ENCODE results near the gene MAPK8.

The MAPK8 gene

DNA sequence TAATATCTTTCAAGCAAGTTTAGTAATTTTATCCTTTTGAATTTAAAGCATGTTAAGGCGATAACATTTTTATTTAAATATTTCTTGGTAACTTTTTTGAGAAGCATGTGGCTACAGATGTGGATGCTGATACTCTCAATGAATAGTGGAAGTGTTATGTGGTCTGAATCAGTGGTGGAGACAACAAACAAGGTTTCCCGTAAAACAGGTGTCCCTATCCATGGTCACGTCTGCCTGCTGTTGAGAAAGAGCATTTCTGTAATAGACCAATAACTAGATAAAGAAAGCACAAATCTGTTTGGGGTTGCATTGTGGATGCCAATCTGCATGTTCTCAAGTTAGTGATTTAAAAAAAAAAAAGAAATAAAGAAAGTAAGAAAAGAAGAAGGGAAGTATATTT lies 13.9 kb upstream of the MAPK8 start:
- DNase-seq (ENCODE audit: low read depth) = no peak

DNA sequence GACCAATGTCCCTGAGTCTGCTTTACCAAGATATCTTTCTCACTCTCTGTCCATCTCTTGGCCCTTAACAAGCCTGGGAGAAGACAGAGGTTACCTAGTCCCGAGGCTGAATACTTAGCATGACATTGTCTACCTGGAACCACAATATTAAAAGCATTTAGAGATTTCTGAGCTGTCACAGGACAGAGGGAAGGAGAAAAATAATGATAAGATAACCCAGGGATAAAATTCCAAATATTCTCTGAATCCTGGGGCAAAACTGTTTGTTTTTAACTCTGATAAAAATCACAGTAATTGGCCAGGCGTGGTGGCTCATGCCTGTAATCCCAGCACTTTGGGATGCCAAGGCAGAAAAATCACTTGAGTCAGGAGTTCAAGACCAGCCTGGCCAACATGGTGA lies 12.0 kb upstream of the MAPK8 start:
- DNase-seq (ENCODE audit: low read depth) = no peak

DNA sequence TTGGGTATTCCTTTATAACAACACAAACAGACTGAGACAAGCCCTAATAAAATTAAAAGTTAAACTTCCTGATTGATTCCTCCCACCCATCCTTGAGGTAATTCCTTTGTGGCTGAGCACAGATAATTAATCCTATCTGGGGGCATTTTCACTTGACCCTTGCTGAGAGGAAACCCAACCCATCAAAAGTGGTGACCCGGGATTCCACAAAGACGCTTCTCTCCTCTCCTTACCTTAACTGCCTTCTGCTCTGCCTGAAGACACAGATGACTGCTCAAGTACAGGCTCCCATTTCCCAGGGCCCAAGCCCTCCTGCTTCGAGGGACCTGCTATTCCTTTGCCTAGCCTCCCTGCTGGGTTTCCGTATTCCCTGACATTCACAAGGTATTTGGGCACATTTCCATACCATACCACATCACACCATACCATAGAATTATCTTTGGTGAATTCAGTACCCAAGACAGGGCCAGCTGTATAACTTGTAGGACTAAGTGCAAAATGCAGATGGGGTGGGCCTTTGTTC lies 9.8 kb upstream of the MAPK8 start:
- no peak for DNase-seq (ENCODE audit: low read depth)

DNA sequence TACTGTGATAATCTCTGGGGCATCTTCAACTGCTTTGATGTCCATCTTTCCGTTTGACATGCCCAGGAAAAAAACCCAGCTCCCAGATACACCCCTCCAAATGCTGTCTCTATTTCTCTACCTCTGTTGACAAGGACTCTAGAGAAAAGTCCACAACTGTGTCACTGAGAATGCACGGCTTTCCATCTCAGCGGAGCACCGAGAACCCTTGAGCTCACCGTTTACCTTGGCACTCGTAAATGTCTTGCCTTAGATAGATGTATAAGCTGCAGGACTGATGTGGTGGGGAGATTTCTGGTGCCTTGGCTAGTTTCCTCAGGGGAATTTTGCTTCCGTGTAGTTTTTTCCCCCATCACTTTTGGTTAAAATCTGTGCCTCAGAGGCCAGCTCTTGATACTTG lies 7.4 kb upstream of the MAPK8 start:
- DNase-seq (ENCODE audit: low read depth) = no peak

DNA sequence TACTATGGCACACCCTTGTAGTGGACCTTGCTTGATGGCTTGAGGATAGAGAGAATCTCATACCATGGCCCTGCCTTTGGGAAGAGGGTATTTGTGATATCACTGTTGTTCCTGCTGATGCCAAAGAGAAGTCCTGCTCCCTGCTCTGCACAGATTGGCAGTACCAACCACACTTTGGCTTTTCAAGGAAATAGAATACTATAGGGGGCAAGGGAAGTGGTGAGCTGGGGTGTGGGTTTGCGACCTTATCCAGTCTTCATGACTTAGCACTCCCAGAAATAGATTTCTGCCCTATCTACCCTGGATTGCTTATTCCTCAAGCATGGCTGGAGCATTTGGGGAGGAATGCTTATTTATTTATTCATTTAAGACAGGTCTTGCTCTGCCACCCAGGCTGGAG lies 6.8 kb upstream of the MAPK8 start:
- DNase-seq (ENCODE audit: low read depth) = no peak

DNA sequence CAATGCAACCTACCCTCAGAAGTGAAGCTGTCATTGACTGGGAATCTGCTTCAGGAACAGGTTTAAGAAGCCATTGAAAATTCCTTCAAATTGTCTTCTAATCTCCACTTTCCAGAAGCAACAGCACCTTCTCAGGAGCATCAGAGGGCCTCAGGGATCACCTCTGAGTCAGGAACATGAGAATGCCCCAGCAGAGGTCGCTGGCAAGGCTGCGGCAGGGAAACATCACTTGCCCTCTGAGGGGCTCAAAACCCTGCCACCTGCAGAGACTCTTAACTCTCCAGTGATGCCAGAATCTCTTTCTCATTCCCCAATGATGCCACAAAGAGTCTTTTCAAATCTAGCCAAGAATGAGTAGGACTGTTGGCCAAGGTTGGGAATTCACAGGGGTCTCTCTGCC lies 5.9 kb upstream of the MAPK8 start:
- no peak for DNase-seq (ENCODE audit: low read depth)

DNA sequence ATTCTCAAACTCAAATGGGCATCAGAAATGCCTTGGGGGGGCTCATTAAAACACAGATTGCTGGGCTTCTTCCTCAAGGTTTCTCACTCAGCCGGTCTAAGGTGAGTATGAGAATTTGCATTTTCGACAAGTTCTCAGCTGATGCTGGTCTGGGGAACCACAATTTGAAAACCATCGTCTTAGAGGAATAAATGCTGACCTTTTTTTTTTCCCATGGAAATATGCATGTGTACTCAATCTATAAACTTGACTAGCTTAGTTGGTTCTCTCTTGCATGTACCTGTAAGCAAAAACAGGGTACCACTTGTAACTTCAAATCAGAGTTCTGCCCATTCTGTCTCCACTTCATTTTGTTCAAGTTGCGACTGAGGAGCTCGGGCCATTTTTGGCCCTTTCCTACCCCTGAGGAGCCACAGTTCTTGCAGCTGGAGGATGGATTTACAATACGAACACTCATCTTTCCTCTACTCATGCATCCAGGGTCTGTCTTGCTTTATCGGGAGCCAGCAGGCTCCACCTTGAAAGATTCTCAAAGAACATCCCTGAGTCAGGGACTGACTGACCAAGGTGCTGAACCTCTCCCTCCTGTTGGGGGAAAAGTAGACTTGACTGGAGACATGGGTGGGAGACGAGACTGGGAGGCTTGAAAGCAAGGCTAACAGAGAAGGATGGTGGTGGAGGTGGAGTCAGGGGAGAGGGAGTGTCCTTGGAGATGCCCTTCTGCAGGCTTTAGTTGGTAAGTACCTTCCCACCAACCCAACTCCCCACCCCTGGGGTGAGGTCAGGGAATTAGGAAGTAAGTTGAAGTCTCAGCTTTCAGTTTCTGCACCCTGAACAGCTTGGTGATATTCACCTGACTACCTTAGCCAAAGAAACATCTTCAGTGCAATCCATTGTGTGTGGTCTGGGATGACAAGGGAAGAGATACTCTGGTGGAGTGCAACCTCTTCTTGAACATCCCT lies 3.7 kb upstream of the MAPK8 start:
- no peak for DNase-seq (ENCODE audit: low read depth)

DNA sequence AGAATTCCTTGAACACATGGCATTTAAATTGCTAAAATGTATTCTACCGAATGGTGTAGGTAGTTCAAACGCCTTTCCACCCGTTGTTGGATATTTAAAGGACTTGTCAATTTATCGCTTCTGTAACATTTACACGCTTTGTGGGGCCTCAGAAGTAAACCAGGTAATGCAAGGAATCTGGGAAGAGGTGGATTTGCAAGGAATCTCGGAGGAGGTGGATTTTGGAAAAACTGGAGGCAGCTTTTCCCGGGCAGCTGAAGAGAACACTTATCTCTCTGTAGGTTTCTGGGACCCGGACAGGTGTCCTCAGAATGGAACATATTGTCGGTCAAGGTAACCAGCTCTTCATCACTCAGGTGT lies 592 bp upstream of the MAPK8 start:
- no peak for DNase-seq (ENCODE audit: low read depth)

DNA sequence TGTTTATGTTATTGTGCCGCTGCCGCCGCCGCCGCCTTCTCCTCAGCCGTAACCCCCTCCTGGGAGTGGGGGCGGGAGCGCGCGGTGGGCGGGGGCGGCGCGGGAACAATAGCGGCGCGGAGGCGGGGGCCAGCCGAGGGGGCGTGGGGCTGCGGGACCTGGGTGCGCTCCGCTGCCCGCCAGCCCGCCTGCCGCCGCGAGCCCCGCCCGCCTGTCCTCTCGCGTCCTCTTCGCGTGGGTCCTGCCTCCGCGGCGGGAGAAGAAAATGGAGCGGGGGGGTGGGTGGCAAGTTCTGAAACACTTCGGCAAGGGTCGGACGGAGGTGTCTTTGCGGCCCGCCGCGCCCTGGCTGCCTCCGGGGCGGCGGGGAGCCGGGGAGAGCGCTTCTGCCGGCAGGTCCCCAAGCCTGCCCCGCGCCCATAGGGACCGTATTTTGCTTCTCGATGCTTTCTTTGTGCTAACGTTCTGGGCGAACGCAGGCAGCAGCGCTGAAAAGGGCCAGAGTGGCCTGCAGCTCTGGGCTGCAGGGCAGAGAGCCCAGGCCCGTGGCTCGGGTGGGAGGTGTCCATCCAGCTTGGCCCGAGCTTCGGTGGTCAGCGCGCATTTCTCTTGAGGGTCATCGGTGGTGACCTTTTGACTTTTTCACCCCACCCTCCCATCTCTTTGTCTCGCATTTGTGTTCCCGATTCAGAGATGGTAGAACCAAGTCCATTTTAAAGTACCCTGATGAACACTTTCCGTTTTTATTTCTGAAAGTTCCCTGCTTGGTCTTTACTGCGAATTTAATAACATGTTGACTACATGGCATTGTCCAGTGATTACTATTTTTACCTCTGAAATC lies 613 bp downstream of the MAPK8 start:
- peak; percentile 57 for DNase-seq (ENCODE audit: low read depth)

DNA sequence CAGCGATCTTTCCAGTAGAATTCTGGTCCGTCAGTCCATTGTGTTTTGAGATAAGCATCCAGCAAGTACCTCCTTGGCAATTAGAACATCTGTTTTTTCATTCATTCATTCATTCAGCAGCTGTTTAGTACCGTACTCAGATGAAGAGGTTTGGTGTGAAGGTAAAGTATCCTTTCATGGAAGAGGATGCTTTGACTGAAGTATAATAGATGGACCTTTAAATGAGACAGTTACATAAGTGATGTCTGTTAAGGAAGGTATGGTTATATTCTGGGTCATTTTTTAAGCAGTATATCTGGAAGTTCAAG lies 1.2 kb downstream of the MAPK8 start:
- DNase-seq (ENCODE audit: low read depth) = no peak

DNA sequence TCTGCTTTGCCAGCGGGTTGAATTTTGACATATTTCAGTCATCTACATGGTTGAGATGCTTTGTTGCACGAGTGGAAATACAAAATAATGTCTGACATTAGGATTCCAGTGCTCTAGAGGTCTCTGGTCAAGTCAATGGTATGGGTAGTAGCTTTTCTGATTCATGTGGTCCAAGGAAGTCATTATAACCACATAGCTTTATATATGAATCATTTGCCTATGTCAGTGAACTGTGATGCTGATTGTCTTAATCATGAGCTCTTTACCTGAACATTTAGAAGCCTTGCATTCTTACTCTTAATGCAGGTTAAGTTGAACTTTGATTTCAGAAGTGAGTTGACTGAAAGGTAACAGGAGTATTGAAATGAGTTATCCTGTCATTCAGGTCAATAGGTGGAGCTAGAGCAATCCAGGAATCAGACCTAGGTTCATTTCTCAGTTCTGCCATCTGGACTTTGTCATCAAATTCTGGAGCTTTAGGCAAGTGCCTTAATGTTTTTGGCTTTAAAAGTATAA lies 3.3 kb downstream of the MAPK8 start:
- DNase-seq (ENCODE audit: low read depth) = no peak

DNA sequence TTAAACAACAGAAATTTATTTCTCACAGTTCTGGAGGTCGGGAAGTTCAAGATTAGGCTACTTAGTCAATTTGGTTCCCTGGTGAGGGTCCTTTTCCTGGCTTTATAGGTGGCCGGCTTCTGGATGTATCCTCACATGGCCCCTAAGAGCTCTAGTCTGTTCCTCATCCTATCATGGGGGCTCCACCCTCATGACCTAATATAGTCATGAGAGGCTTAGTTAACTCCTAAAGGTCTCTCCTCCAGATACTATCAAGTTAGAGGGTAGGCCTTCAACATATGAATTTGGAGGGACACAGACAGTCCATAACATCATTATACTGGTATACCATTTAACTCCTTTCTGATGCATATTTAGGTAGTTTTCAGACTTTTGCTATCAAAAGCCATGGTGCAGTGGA lies 7.6 kb downstream of the MAPK8 start:
- no peak for DNase-seq (ENCODE audit: low read depth)

DNA sequence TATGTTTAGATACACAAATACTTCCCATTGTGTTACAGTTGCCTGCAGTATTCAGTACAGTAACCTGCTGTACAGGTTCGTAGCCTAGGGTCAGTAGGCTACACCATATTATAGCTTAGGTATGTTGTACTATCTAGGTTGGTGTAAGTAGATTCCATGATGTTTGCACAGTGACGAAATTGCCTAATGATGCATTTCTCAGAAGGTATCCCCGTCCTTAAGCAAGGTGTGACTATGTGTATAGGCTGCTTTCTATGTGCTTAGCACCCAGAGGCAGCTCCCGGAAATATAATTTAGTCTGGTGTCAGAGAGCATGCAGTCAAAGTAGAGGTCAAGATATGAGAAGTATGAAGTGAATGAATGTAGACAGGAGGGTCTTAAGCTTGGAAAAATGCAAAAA lies 9.8 kb downstream of the MAPK8 start:
- no peak for DNase-seq (ENCODE audit: low read depth)

DNA sequence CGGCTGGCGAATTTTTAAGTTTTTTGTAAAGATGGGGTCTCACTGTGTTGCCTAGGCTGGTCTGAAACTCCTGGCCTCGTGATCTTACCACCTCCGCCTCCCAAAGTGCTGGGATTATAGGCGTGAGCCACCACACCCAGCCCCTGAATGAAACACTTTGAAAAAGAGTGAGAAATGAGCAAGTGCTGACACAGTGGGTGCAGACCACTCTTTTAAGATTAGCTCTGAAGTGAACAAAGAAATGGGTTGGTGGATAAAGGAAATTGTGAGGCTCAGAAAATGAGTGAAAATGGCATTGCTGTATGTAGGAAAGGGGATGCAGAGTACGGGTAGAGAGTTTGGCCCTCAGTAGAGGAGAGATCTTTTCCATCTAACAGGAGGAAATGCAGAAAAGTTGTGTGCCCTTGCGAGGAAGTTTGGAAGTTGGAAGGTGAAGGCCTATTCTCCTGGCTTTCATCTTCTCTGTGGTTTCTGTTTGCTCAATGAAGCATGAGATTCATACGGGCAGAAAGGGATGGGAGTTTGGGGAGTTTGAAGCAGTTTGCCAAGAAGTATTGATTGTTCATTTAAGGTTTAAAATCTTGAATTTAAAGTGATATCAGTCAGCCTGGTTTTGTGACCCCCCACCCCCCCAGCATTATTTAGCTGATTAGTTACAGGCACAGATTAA lies 11.0 kb downstream of the MAPK8 start:
- DNase-seq (ENCODE audit: low read depth) = no peak

DNA sequence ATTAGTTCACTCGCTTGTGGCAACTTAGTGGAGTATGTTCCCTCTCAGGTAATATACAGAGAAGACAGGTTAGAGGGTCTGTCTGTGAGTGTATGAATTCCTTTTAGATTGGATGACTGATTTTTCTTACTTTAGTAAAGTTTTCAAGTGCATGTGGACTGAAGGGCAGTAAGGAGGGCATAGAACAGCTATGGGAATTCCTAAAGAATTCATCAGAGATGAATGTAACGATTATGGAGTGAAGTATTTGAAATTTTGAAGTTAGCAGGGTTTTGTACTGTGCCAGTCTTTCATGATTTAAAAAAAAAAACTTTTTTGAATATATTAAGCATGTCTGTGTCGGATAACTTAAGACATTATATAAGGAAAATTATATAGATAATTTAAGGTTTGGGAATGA lies 15.5 kb downstream of the MAPK8 start:
- no peak for DNase-seq (ENCODE audit: low read depth)

DNA sequence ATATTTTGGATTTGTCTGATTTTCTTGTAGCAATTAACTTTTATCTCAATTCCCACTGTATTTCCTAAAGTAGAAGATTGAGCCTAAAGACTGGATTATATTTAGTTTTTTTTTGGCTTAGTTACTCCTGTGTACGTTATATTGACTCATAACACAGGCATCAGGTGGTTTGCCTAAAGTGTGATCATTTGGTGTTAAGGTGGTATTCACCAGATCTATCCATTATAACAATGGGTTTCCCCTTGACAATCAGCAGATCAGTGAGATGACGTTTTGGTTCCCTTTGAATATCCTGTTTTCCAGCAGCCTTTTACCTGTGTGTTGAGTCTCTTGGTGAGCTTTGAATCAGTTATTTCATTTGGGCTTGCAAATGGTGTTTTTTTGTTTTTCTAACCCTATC lies 18.1 kb downstream of the MAPK8 start:
- DNase-seq (ENCODE audit: low read depth) = no peak

DNA sequence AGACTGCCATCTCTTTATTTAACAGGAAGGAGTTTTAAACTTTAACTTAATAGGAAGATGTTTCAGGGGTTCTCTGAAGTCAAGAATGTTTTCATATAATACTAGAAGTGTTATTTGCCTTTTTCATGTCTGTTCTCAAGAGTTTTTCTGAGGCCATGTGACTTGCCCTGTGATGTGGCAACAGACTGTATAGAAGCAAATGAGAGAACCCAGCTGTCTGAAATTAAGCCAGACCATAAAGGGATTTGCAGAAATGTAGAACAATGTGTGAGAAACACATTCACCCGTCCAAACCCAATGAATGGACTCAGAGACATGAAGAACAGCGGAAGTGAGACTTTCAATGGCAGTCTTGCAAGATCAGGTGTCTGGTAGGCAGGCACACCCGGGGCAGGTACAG lies 23.8 kb downstream of the MAPK8 start:
- DNase-seq (ENCODE audit: low read depth) = no peak

DNA sequence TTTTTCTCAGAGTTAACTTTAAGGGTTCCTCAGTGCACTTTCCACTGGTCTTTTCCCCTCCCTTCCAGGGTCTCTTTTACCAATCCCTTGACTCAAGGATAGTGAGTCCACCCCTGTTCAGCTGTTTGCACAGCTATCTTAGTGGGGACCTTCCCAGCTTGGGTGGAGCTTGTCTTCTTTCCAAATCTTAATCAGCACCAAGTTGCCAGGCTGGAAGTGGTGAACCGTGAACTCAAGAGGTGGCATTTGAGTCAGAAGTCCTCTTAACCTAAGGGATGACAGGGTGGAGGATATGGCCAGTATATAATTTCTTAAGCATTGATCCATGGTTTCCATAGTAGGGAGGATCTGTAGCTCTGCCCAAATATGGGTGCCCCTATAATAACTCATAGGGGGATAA lies 25.0 kb downstream of the MAPK8 start:
- DNase-seq (ENCODE audit: low read depth) = no peak

DNA sequence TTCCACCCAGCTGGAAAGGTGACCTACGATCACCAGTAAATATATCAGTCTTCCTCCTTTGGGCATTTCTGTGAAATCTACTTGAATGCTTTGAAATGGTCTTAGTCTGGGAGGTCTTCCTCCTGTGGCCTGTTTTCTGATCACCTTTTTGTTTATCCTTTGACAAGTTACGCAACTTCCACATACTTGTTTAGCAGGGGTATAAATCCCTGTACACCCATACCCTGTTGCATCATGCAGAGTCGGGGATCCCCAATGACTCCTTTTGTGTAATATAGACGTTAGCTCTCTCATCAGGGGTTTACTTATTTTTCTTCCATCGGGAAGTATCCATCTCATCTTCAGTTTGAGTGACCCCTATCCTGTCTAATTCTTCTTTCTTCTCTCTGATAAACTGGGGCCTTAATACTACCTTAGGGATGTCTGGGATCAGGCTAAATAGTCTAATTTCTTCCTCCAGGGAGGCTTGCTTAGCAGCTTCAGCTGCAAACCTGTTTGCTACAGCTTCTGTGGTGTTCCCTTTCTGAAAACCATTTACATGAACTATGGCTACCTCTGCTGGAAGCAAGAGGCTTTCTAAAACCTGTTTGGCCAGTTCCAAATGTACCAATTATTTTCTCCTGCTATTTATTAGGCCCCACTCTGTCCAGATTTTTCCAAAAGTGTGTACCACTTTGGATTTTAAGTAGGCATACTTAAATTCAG lies 25.8 kb downstream of the MAPK8 start:
- DNase-seq (ENCODE audit: low read depth) = no peak

DNA sequence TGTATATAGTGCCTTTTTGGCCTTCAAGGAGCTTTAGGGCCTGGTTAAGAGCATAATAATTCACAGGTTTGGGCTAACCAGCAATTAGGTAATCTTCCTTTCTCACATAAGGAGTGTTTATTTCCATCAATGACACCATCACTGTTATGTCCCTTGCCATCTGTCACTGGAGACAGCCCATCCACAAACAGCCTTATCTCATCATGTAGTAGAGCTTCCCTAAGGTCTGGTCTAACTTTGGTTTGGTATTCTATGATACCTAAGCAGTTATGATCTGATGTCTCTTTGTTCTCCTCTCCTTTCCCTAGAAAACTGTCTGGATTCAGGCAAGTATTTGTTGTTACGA lies 26.4 kb downstream of the MAPK8 start:
- DNase-seq (ENCODE audit: low read depth) = no peak

DNA sequence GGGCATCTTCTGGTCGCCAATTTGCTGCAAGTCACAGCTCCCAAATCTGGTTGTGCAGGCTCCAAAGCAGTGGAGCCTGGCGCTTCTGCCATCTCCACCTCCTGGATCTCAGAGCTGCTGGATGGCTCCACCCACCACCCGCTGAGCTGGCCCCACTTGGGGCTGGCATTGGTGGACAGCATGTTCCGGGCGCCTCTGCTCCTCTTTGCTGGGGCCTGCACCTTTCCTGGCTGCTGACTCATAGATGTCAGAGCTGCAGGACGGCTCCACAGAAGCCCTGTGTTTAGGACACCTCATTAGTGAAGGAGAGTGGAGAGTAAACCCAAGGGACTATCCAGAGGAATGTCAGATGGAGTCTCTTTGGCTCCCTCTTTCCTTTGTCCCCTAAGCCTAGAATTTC lies 27.4 kb downstream of the MAPK8 start:
- DNase-seq (ENCODE audit: low read depth) = no peak

DNA sequence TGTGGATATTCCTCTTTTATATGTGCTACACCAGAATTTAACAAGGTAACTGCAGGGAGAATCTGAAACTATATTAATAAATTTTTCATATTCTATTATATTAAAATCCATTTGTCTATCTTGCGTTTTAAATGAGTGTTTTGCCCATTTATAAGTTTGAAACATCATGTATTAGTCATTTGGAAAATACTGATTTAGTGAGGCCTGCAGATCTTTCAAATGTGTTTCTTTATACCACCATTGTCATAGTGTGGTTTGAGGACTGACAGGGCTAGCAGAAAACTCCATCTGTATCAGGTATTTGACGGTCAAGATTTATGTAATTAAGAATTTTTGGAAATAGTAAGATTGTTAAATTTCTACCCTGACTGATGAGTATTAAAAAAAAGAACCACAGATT lies 29.3 kb downstream of the MAPK8 start:
- no peak for DNase-seq (ENCODE audit: low read depth)

Measured in activated T-cell treated with anti-CD3 and anti-CD28 coated beads for 1 hour (primary cell).